ENCODE measurements around the gene MYH14. TPM values are rescaled to one million over a fixed set of nuclear protein-coding genes. Genes with fewer than 3 reads are reported as not detected.

The MYH14 gene
- polyA plus RNA-seq, 3 donors: not detected

GRCh38 chr19:50199259-50199555 lies 4.2 kb upstream of the MYH14 start:
- Histone ChIP-seq H3K4me3 (replicated peaks in 1 of 3; ENCODE audit: low read depth in 2 of 3, low read length in 3 of 3) (no peak overlapping the region), H3K9ac (ENCODE audit: insufficient read depth, low read length, poor library complexity, severe bottlenecking) (no peak overlapping the region), H3K9me3 (replicated peaks in 1 of 2; ENCODE audit: control insufficient read depth in 1 of 2, insufficient read depth in 1 of 2, low read length in 2 of 2) (peaks cover 9 to 15% of the 10 kb centered on the region in 2 donors), H3K27me3 (ENCODE audit: control insufficient read depth in 2 of 2, insufficient read depth in 2 of 2, low read length in 2 of 2) (peaks cover 25 to 35% of the 10 kb centered on the region in 2 donors), H4K20me1 (ENCODE audit: insufficient read depth, low read length) (no peaks in the 10 kb centered on the region), H3K79me2 (ENCODE audit: insufficient read depth, low read length) (no peaks in the 10 kb centered on the region), H3K27ac (ENCODE audit: low read depth in 1 of 2, low read length in 2 of 2) (no peak overlapping the region), H3K36me3 (replicated peaks in 1 of 2; ENCODE audit: control insufficient read depth in 1 of 2, insufficient read depth in 2 of 2, low read length in 2 of 2) (no peaks in the 10 kb centered on the region), H3K4me2 (replicated peaks; ENCODE audit: extremely low read depth, low read length, poor library complexity, severe bottlenecking) (no peak overlapping the region), H3K4me1 (ENCODE audit: control insufficient read depth in 1 of 2, insufficient read depth in 2 of 2, low read length in 2 of 2) (peaks cover 0 to 6% of the 10 kb centered on the region in 2 donors), H2AFZ (ENCODE audit: insufficient read depth, low read depth, low read length, poor library complexity, severe bottlenecking) (no peak overlapping the region)
- H3K4me1 Mint-ChIP-seq: no peaks in the 10 kb centered on the region
- no peaks in the 10 kb centered on the region for H3K36me3 Mint-ChIP-seq
- H3K9me3 Mint-ChIP-seq: peaks cover 0 to 10% (median 4%) of the 10 kb centered on the region in 7 donors
- TF ChIP-seq CTCF (IDR thresholded peaks at IDR 0.05): no peak
- H3K4me3 Mint-ChIP-seq: no peak overlapping the region
- WGBS (ENCODE audit: insufficient coverage): 11% methylated on average over 3 of the region's 5 CpGs
- H3K27ac Mint-ChIP-seq: peak overlapping the region in 1 of 7 donors; percentile 3
- H3K27me3 Mint-ChIP-seq (ENCODE audit: low read depth in 3 of 3): peaks cover 39 to 49% (median 39%) of the 10 kb centered on the region in 3 donors
- no peak for DNase-seq
- intact Hi-C loops (cut with micrococcal nuclease): no loop called here

- H2AFZ ChIP-seq (ENCODE audit: insufficient read depth, low read depth, low read length, poor library complexity, severe bottlenecking): no peak overlapping the region
- H3K9ac ChIP-seq (ENCODE audit: insufficient read depth, low read length, poor library complexity, severe bottlenecking): no peak overlapping the region
Measured at GRCh38 chr19:50202386-50202785, 1.0 kb upstream of the MYH14 start.

More at GRCh38 chr19:50202386-50202785, 1.0 kb upstream of the MYH14 start:
- Mint-ChIP-seq H3K4me3 (peak overlapping the region in 1 of 2 donors; percentile 18), H3K27ac (no peak overlapping the region), H3K36me3 (no peaks in the 10 kb centered on the region), H3K9me3 (peaks cover 0 to 16% (median 8%) of the 10 kb centered on the region in 7 donors), H3K4me1 (no peaks in the 10 kb centered on the region), H3K27me3 (ENCODE audit: low read depth in 3 of 3) (peaks cover 60 to 72% (median 64%) of the 10 kb centered on the region in 3 donors)
- peaks cover 0 to 6% of the 10 kb centered on the region in 2 donors for H3K4me1 ChIP-seq (ENCODE audit: control insufficient read depth in 1 of 2, insufficient read depth in 2 of 2, low read length in 2 of 2)
- intact Hi-C loops (cut with micrococcal nuclease): no loop called here
- no peaks in the 10 kb centered on the region for H4K20me1 ChIP-seq (ENCODE audit: insufficient read depth, low read length)
- no peak overlapping the region for H3K4me3 ChIP-seq (replicated peaks in 1 of 3; ENCODE audit: low read depth in 2 of 3, low read length in 3 of 3)
- no peaks in the 10 kb centered on the region for H3K79me2 ChIP-seq (ENCODE audit: insufficient read depth, low read length)
- no peak overlapping the region for H3K27ac ChIP-seq (ENCODE audit: low read depth in 1 of 2, low read length in 2 of 2)
- TF ChIP-seq CTCF (IDR thresholded peaks at IDR 0.05): no peak
- WGBS (ENCODE audit: insufficient coverage): 100% methylated on average over 2 of the region's 3 CpGs
- peaks cover 9 to 19% of the 10 kb centered on the region in 2 donors for H3K9me3 ChIP-seq (replicated peaks in 1 of 2; ENCODE audit: control insufficient read depth in 1 of 2, insufficient read depth in 1 of 2, low read length in 2 of 2)
- H3K4me2 ChIP-seq (replicated peaks; ENCODE audit: extremely low read depth, low read length, poor library complexity, severe bottlenecking): no peak overlapping the region
- peaks cover 37 to 58% of the 10 kb centered on the region in 2 donors for H3K27me3 ChIP-seq (ENCODE audit: control insufficient read depth in 2 of 2, insufficient read depth in 2 of 2, low read length in 2 of 2)
- H3K36me3 ChIP-seq (replicated peaks in 1 of 2; ENCODE audit: control insufficient read depth in 1 of 2, insufficient read depth in 2 of 2, low read length in 2 of 2): no peaks in the 10 kb centered on the region
- no peak for DNase-seq

All from CD14-positive monocyte (primary cell).